K562 (cell line): Measurements from ENCODE around the gene TBC1D10A.

Experiments used
- CHCHD3 ChIP-seq: fragments of 250-450 bp; sonication (Bioruptor Pico); IDR thresholded peaks from 2 replicates; pipeline ENCODE4 v2.1.2; 2022; ENCODE audit warnings: mild to moderate bottlenecking
- FOXA1 ChIP-seq: fragments of 450-650 bp; IDR thresholded peaks from 2 replicates; pipeline ENCODE4 v1.6.1; 2016; ENCODE audit warnings: mild to moderate bottlenecking, borderline replicate concordance
- HDAC2 ChIP-seq: fragments of 450-650 bp; IDR thresholded peaks from 2 replicates; pipeline ENCODE4 v1.6.1; 2016; ENCODE audit warnings: mild to moderate bottlenecking
- POLR2AphosphoS5 ChIP-seq: IDR thresholded peaks from 2 replicates; pipeline ENCODE4 v1.6.1; 2011; ENCODE audit warnings: mild to moderate bottlenecking, low read depth, low read length, moderate library complexity; ENCODE audit not compliant: control insufficient read depth, insufficient read depth
- RCOR1 ChIP-seq, 2 experiments: IDR thresholded peaks; 2 replicates each; pipeline ENCODE4 v1.6.1; 2012; ENCODE audit warnings: low read depth in 2 of 2, low read length in 2 of 2, borderline replicate concordance in 1 of 2, improper control_type of control experiment in 1 of 2
- SMAD1 ChIP-seq: fragments of 150-350 bp; IDR thresholded peaks from 2 replicates; pipeline ENCODE4 v1.6.1; 2014; ENCODE audit warnings: low read length, low read depth; ENCODE audit not compliant: partially characterized antibody
- SMARCA5 ChIP-seq: fragments of 450-650 bp; IDR thresholded peaks from 2 replicates; pipeline ENCODE4 v1.6.1; 2016
- ZNF121 ChIP-seq: sonication (generic); formaldehyde crosslinking; conservative IDR thresholded peaks from 2 replicates; pipeline ENCODE4 v1.8.0; 2022; ENCODE audit warnings: missing genetic modification reagents
- ZNF507 ChIP-seq: conservative IDR thresholded peaks from 2 replicates; pipeline ENCODE4 v1.6.1; 2017; ENCODE audit warnings: missing genetic modification characterization, missing compliant biosample characterization
- ZNF589 ChIP-seq: fragments of 200-800 bp; sonication (Bioruptor generic); IDR thresholded peaks from 2 replicates; pipeline ENCODE4 v1.6.1; 2016; ENCODE audit warnings: low read depth, missing genetic modification characterization, missing compliant biosample characterization
- TF ChIP-seq, protein P1 (sequence below), 3 experiments: IDR thresholded peaks in 2 of 3; conservative IDR thresholded peaks in 1 of 3; 2 replicates each; pipeline ENCODE4 v1.5.1; 2011 to 2012; ENCODE audit warnings: low read length in 3 of 3, mild to moderate bottlenecking in 3 of 3, control low read depth in 2 of 3, improper control_type of control experiment in 1 of 3, inconsistent platforms in 1 of 3, low read depth in 1 of 3, mixed read lengths in 1 of 3, moderate library complexity in 1 of 3; ENCODE audit not compliant: insufficient read depth in 2 of 3

GRCh38 chr22:30354644-30355043, 27.9 kb upstream of the TBC1D10A start:
- TF ChIP-seq CHCHD3 (no peak), POLR2AphosphoS5 (no peak), HDAC2 (no peak), ZNF507 (tag) (no peak), SMARCA5 (no peak), ZNF121 (no peak), ZNF589 (CRISPR knock-in tag) (no peak), RCOR1 (IDR thresholded peaks at IDR 0.05; ENCODE audit: borderline replicate concordance in 1 of 2, low read depth in 2 of 2, low read length in 2 of 2) (no peak), FOXA1 (no peak), SMAD1 (no peak)
- TF ChIP-seq, protein P1, sequence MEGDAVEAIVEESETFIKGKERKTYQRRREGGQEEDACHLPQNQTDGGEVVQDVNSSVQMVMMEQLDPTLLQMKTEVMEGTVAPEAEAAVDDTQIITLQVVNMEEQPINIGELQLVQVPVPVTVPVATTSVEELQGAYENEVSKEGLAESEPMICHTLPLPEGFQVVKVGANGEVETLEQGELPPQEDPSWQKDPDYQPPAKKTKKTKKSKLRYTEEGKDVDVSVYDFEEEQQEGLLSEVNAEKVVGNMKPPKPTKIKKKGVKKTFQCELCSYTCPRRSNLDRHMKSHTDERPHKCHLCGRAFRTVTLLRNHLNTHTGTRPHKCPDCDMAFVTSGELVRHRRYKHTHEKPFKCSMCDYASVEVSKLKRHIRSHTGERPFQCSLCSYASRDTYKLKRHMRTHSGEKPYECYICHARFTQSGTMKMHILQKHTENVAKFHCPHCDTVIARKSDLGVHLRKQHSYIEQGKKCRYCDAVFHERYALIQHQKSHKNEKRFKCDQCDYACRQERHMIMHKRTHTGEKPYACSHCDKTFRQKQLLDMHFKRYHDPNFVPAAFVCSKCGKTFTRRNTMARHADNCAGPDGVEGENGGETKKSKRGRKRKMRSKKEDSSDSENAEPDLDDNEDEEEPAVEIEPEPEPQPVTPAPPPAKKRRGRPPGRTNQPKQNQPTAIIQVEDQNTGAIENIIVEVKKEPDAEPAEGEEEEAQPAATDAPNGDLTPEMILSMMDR (IDR thresholded peaks at IDR 0.05 in 2 of 3, conservative IDR thresholded peaks at IDR 0.05 in 1 of 3; ENCODE audit: insufficient read depth in 2 of 3, low read depth in 1 of 3, low read length in 3 of 3) = no peak
